T-helper 1 cell (primary cell): ENCODE measurements around the gene GAS2L3.
"Not testable (repeated sequence)": the region's sequence is repeated elsewhere in the genome, so short reads cannot be mapped to it uniquely, and the experiment has no call there.

Experiments used
- DNase-seq, 5 donors: peaks; one replicate each; pipeline ENCODE4 v3.0.0-alpha.2; 2012 to 2020
- total RNA-seq, 4 donors: gene quantifications; one replicate each; lab custom pipeline; 2026; lab: John Stamatoyannopoulos, UW

The GAS2L3 gene
- 0 to 0.30 (median 0) reads per million in 4 donors for total RNA-seq

DNA sequence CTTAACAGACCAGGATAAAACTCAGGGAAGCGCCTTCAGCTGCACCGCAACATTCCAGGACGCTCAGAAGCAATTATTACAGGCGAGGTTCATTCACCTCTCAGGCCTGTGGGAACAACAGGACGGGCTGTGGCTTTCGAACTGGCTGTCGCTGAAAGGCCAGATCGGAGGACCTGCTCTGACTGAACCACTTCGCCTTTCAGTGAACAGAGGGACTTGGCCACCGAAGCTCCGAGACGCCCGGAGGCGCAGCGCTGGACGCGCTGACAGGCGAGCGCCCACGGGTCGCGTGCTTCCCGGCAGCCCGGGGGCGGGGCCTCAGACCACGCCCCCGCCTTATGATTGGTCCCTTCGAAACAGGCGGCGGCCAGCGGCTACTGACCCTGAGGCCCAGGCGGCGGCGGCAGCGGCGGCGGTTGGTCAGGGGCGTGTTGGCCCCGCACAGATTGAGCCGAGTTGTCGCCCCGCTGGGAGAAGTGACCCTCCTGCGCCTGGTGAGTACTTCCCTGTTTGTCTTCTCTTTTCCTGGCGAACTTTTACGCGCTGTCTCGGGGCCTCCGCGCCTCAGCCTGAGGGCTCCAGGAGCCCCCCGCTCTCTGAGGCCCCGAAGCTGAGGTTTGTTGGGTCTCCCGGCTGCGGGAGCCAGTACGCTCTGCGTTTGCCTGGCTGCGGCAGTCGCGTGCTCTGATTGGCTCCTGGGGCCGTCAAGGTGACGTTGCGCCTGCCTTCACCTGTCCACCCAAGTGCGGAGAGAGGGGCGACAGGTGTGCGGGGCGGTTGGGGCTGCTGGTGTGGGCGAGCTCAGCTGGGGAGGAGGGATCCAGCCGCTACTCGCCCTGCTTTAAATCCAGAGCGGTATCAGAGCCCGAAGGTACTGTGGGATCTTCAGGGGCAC is at the start of gene GAS2L3:
Gene GAS2L3 (plus strand): TSS at position 393 of the 895 bp plus-strand sequence. CDS start 21,221 bp downstream, outside the sequence.
- peak in 4 of 5 donors; percentile 15 to 74 (median 34) for DNase-seq

GRCh38 chr12:100528034-100528433 is 45.5 kb upstream of the GAS2L3 start:
- no peak for DNase-seq

DNA sequence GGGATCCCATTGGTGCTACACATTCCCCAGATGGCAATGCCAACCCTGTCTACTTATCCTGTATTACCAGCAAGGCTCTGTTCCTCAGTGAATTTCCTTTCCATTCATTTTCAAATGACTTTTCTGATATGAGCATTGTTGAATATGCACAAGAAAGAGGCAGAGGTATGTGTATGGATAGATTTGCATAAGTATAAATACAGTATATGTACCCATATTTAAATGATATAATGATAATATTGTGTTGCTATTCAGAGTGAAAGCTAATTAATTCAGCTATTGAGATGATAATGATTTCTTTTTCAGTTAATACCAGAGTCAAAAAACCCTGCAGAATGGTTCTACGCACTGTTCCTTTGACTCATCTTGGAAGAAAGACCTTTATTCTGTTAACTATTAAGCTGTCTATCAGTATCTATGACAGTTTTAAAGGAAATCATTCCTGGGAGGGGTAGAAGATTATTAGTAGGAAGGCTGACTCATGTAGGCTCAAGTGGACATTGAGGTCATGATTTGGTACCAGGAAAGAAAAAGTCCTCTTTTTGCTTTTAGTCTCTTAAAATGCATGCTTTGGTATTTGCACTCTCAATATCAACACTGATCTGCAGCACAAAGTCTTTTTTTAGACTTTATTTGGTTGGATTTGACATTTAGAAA is 44.9 kb upstream of the GAS2L3 start:
- no peak for DNase-seq

- no peak for DNase-seq
Measured at GRCh38 chr12:100529756-100530350, 43.6 kb upstream of the GAS2L3 start.

DNA sequence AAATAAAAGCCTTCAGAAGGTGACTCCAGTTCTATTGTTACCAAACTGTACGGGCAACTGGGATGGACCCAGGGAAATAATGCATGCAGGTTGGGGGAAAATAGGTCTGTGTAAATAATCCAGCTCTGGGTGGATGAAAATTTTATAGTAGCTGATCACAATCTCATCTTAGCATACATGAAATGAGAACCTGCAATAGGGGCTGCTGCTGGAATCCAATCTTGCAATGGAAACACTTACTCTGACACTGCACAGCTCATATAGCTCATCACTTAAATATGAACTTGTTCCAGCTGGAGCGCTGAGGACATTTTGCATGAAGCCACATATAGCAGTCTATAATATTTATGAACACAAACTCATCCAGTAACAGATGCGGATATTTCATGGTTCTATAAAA is 40.1 kb upstream of the GAS2L3 start:
- DNase-seq = no peak

DNA sequence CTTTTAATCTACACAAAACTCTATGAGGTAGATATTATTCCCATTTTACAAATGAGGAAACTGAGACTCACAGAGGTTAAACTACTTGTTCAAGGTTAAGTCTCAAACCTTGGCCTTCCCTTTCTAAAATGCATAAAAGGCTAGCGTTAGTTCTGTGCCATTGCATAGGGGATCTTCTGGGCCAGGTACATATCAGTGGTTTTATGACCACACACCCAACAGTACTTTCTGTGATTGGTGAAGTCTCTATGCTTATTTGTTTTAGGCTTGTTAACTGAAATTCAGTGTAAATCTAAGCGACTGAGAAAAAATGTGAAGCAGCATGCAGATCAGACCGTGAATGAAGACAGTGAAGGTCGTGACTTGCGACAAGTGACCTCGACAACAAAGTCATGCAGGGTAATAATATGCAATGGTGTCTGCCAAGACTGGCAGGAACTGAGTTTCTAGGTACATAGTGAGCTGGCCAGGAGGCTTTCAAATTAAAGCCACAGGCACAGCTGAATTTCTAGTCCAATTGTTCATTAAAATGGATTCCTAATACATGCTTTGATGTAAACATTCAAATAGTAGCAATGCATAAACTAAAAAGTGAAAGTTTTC is 38.8 kb upstream of the GAS2L3 start:
- no peak for DNase-seq

DNA sequence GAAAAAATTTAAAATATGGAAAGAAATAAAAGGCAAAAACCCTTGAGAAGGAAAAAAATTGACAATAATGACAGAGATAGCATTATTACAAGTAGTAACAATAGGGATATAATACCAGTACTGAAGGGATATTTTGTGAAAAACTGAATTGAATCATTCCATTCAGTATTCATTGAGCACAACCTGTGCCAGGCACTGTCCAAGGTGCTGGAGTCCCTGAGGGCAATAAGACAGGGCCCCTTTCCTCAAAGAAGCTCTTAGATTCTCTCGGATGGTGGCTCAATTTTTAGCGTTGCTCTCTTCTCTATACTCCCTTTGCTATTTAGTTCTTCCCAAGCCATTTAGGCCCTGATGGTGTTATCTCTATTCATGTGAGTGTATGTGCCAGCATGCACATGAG is 34.3 kb upstream of the GAS2L3 start:
- DNase-seq = no peak

DNA sequence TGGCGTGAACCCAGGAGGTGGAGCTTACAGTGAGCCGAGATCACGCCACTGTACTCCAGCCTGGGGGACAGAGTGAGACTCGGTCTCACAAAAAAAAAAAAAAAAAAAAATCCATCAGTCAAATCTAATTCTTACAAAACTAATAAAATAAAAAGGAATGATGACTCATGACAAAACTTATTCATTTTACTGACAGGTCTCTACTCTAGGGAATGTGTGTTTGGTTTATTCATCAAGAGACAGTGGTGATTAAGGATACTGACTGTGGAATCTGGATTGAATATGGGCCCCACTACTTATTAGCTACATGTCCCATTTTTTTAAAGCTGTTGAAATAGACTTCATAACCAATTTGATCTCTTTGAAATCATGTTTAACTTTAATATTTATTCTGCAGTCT is 29.3 kb upstream of the GAS2L3 start:
- DNase-seq = no peak

GRCh38 chr12:100545092-100545491 is 28.4 kb upstream of the GAS2L3 start:
- DNase-seq = no peak

DNA sequence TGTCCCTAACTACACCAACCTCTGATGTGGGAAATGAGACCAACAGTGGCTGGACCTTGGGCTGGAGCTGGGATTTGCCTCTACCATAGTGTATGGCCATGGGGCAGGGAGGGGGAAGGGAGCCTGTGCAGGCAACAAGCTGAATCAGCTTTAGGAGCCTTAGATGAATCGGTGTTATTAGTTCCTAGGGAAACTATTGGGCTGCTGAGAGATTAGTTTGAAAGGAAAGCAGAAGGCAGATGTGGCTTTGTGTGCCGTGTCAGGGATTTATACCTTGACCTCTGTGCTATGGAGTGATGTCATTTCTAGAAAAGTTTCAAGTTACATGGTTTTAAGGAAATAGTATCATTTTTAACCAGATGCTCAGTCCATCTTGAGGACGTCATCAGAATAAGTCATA is 19.5 kb upstream of the GAS2L3 start:
- no peak for DNase-seq

DNA sequence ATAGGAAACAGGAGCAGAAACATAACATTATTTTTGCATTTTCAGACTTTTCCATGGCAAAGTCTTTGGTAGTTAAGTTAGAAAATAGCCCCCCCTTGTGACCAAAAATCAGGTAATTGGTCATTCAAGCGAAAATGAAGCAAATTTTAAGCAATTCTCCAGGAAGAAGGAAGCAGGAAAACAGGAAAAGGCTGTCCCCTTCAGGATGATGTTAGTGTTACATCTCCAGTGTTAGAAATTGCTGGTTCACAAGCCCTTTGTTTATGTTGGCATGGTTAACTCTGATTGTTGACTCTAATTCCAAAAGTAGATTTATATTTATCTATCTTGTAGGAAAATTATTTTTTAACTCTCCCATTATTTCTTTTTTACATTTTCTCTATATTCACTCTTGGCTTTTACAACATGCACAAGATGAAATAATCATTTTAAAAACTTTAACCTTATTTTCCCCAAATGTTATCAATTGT is 18.8 kb upstream of the GAS2L3 start:
- no peak for DNase-seq

DNA sequence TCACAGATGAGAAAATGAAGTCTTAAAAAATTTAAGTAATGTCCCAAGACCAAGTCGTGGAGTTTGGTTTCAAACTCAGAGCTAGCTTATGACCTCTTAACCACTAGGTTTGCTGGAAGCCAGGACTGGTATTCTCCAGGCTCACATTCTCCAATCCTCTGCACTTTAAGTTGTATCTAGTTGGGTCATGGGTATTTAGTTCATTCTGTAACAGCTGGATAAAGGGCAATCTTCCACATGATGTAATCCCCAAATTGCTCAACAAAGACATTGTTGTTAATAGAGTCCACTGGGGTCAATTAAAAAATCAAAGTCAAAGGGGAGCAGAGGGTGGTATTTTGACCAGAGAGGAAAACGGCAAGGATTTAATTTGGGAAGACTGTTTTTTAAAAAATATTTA is 17.8 kb upstream of the GAS2L3 start:
- no peak for DNase-seq

- no peak for DNase-seq
Measured at GRCh38 chr12:100557357-100557756, 16.1 kb upstream of the GAS2L3 start.

GRCh38 chr12:100559261-100559660 is 14.2 kb upstream of the GAS2L3 start:
- not testable (repeated sequence) for DNase-seq

- no peak for DNase-seq
Measured at GRCh38 chr12:100564090-100564489, 9.4 kb upstream of the GAS2L3 start.

GRCh38 chr12:100564905-100565467 is 8.5 kb upstream of the GAS2L3 start:
- DNase-seq = no peak

GRCh38 chr12:100565987-100566545 is 7.4 kb upstream of the GAS2L3 start:
- DNase-seq = no peak

GRCh38 chr12:100566887-100567637 is 6.4 kb upstream of the GAS2L3 start:
- DNase-seq = no peak

GRCh38 chr12:100567945-100568344 is 5.5 kb upstream of the GAS2L3 start:
- DNase-seq = no peak

DNA sequence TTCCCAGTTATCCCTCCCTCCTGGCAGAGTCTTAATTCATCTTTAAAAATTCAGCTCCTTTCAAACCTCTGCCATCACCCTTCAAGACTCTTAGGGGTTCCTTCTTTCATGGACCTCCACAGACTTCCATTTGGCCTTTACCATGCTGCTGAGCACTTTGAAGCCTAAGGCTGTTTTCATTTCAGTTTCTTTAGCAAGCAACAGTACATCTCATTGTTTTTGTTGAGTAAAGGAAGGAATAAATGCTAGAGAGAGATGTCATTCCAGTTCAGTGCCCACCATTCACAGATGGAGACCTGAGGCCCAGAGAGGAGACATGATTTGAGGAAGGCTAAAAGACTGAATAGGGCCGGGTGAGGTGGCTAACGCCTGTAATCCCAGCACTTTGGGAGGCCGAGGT is 1.3 kb upstream of the GAS2L3 start:
- no peak for DNase-seq
